PC-3 (cell line): ENCODE data around the gene HOXB9. TPM values are rescaled to one million over a fixed set of nuclear protein-coding genes. Genes with fewer than 3 reads are reported as not detected.

Experiments used
- ATAC-seq: fragments of 200-7000 bp; cut with Tn5 transposase; 2 replicates; pipeline ENCODE4 v1.9.1; 2020; ENCODE audit warnings: mild to moderate bottlenecking, moderate library complexity
- BruUV-seq: library from RNA; stranded (reverse); fragments of 400-500 nt; replicated peaks from 2 replicates; lab custom pipeline; 2021; lab: Mats Ljungman, UMichigan
- CTCF ChIA-PET: fragments of 300-600 bp; sonication (Branson Sonifier 250); formaldehyde crosslinking; loops from one replicate; lab custom pipeline; 2022; ENCODE audit warnings: antibody characterized with exemption; lab: Charles Lee
- POLR2A ChIA-PET: fragments of 300-600 bp; sonication (Branson Sonifier 250); formaldehyde crosslinking; loops from one replicate; lab custom pipeline; 2022; ENCODE audit warnings: antibody characterized with exemption; ENCODE audit not compliant: unreplicated experiment; lab: Charles Lee
- DNase-seq: peaks from one replicate; pipeline ENCODE4 v3.0.0-alpha.2; 2015
- H2AFZ ChIP-seq: fragments of 300-600 bp; sonication (generic); 2 replicates; pipeline ENCODE4 v1.6.0; 2016; ENCODE audit warnings: antibody characterized with exemption, low read length
- H3F3A ChIP-seq: fragments of 300-600 bp; sonication (generic); one replicate; pipeline ENCODE4 v1.6.0; 2017; ENCODE audit warnings: antibody characterized with exemption, low read length, control low read depth, mild to moderate bottlenecking; ENCODE audit not compliant: unreplicated experiment
- H3K27ac ChIP-seq: fragments of 300-600 bp; sonication (generic); 2 replicates; pipeline ENCODE4 v1.5.1; 2016; ENCODE audit warnings: mild to moderate bottlenecking, low read length
- H3K27me3 ChIP-seq: fragments of 300-600 bp; sonication (generic); 2 replicates; pipeline ENCODE4 v1.6.1; 2016; ENCODE audit warnings: low read length, mixed read lengths
- H3K36me3 ChIP-seq: fragments of 300-600 bp; sonication (generic); 2 replicates; pipeline ENCODE4 v1.6.1; 2016; ENCODE audit warnings: low read depth, mixed run types, low read length, mixed read lengths
- H3K4me1 ChIP-seq: fragments of 300-600 bp; sonication (generic); 2 replicates; pipeline ENCODE4 v1.5.1; 2016; ENCODE audit warnings: low read length; ENCODE audit not compliant: insufficient read depth
- H3K4me2 ChIP-seq: fragments of 300-600 bp; sonication (generic); 2 replicates; pipeline ENCODE4 v1.6.0; 2016; ENCODE audit warnings: low read length
- H3K4me3 ChIP-seq: fragments of 300-600 bp; sonication (generic); 2 replicates; pipeline ENCODE4 v1.5.1; 2016; ENCODE audit warnings: mild to moderate bottlenecking, low read length, mixed read lengths
- H3K79me2 ChIP-seq: fragments of 300-600 bp; sonication (generic); 2 replicates; pipeline ENCODE4 v1.6.1; 2017; ENCODE audit warnings: low read length, mixed read lengths
- H3K9ac ChIP-seq: fragments of 300-600 bp; sonication (generic); 2 replicates; pipeline ENCODE4 v1.6.0; 2016; ENCODE audit warnings: mild to moderate bottlenecking, low read length
- H3K9me2 ChIP-seq: fragments of 300-600 bp; sonication (generic); replicated peaks from 2 replicates; pipeline ENCODE4 v1.6.1; 2016; ENCODE audit warnings: mixed run types, low read length, mixed read lengths
- H3K9me3 ChIP-seq: fragments of 300-600 bp; sonication (generic); 2 replicates; pipeline ENCODE4 v1.6.1; 2016; ENCODE audit warnings: low read length, mixed read lengths
- H4K20me1 ChIP-seq: fragments of 300-600 bp; sonication (generic); 2 replicates; pipeline ENCODE4 v1.6.1; 2016; ENCODE audit warnings: low read length, mixed read lengths
- CTCF ChIP-seq: fragments of 300-600 bp; sonication (generic); conservative IDR thresholded peaks from 2 replicates; pipeline ENCODE4 v1.5.1; 2017; ENCODE audit warnings: antibody characterized with exemption, low read depth, mild to moderate bottlenecking, low read length
- EZH2 ChIP-seq: fragments of 300-600 bp; sonication (generic); IDR thresholded peaks from one replicate; pipeline ENCODE4 v1.6.1; 2017; ENCODE audit warnings: antibody characterized with exemption, mild to moderate bottlenecking, low read length; ENCODE audit not compliant: unreplicated experiment
- EZH2phosphoT487 ChIP-seq: fragments of 300-600 bp; sonication (generic); IDR thresholded peaks from 2 replicates; pipeline ENCODE4 v1.6.1; 2018; ENCODE audit warnings: mild to moderate bottlenecking, antibody characterized with exemption, low read length, borderline replicate concordance
- intact Hi-C: fragments of 100-400 bp; cut with micrococcal nuclease; formaldehyde crosslinking; loops from 2 replicates; pipeline ENCODE4 v1.9.0; 2023
- total RNA-seq: library from RNA; depleted of rRNA; stranded (reverse); fragments of >200 nt; gene quantifications from 2 replicates; pipeline ENCODE4 v1.2.3, GENCODE V29; 2014

HOXB9 gene
- total RNA-seq, 1 experiment from 2014 or later = 7.0 TPM

GRCh38 chr17:48631693-48632578, 5.8 kb upstream of the HOXB9 start:
- no peaks in the 10 kb centered on the region for H3K79me2 ChIP-seq
- H3K9ac ChIP-seq = no peak overlapping the region
- peaks cover 54% of the 10 kb centered on the region for H3K27me3 ChIP-seq
- H3K4me2 ChIP-seq = no peak overlapping the region
- H3F3A ChIP-seq = no peaks in the 10 kb centered on the region
- TF ChIP-seq EZH2 (no peak), CTCF (no peak), EZH2phosphoT487 (no peak)
- DNase-seq = no peak
- H3K4me1 ChIP-seq = peaks cover 8% of the 10 kb centered on the region
- intact Hi-C loops = no loop called here
- BruUV-seq = no TSS peak
- H3K9me2 ChIP-seq = no peaks in the 10 kb centered on the region
- no peak for ATAC-seq
- H3K36me3 ChIP-seq = no peaks in the 10 kb centered on the region
- H3K27ac ChIP-seq = no peak overlapping the region
- no peaks in the 10 kb centered on the region for H3K9me3 ChIP-seq
- POLR2A ChIA-PET = no interaction called here
- no peaks in the 10 kb centered on the region for H4K20me1 ChIP-seq
- H2AFZ ChIP-seq = no peak overlapping the region
- no peak overlapping the region for H3K4me3 ChIP-seq
- CTCF ChIA-PET = no interaction called here

DNA sequence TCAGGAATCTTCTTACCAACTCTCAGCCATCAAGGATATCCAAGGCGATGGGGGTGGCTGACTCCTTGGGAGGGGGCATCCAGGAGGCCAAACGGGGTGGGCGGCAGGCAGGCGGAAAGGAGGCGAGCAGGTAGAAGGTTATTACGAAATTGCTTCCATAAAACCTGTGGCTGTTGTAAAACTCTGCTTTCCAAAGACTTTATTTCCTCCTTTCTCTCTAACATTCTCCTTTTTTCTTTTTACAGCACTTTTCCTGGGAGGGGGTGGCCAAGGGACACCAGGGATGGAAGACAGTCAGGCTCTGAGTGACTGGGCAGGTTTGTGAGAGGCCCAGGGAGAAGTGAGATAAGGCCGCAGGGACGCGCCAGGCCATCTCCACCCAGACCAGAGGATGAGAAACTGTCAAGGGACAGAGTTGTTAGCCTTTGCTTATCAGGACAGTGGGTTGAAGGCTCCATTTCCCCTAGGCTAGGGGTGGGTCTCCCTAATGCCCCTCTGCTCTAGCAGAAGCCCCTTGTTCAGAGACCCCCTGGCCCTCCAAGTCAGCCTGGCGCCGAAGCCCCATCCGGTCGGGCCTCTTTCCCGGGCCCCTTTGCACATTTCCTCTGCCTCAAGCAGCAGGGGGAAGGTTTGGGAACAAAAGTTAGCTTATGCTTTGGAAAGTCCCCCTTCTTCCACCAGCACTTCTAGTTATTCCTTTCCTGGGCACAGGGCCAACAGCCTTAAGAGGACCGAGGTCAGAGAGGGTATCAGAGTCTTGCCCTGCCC, 5.0 kb upstream of the HOXB9 start:
- Histone ChIP-seq H2AFZ (no peak overlapping the region), H3K36me3 (no peaks in the 10 kb centered on the region), H3K9me3 (no peaks in the 10 kb centered on the region), H3K9ac (no peak overlapping the region), H3K4me1 (peaks cover 11% of the 10 kb centered on the region), H3K27me3 (peaks cover 59% of the 10 kb centered on the region), H3K9me2 (no peaks in the 10 kb centered on the region), H3F3A (no peaks in the 10 kb centered on the region), H3K4me2 (no peak overlapping the region), H4K20me1 (no peaks in the 10 kb centered on the region), H3K79me2 (no peaks in the 10 kb centered on the region), H3K27ac (no peak overlapping the region), H3K4me3 (no peak overlapping the region)
- intact Hi-C loops = no loop called here
- TF ChIP-seq EZH2phosphoT487 (no peak), CTCF (no peak), EZH2 (no peak)
- BruUV-seq = no TSS peak
- POLR2A ChIA-PET = no interaction called here
- DNase-seq = no peak
- no peak for ATAC-seq
- CTCF ChIA-PET = no interaction called here
